ENCODE data around the gene CFAP61. TPM values are rescaled to one million over a fixed set of nuclear protein-coding genes. Genes with fewer than 3 reads are reported as not detected.

CFAP61 gene
- polyA plus RNA-seq, 3 donors: 3.3 to 4.9 (median 4.3) TPM

GRCh38 chr20:20251317-20251716 is 199.0 kb downstream of the CFAP61 start:
- no peak for DNase-seq (ENCODE audit: extremely low read depth in 1 of 11, low read depth in 9 of 11, low spot score in 4 of 11)

GRCh38 chr20:20251836-20252235 is 199.5 kb downstream of the CFAP61 start:
- DNase-seq (ENCODE audit: extremely low read depth in 1 of 11, low read depth in 9 of 11, low spot score in 4 of 11): peak in 1 of 11 donors; percentile 7

- no peak for DNase-seq (ENCODE audit: extremely low read depth in 1 of 11, low read depth in 9 of 11, low spot score in 4 of 11)
Observed at GRCh38 chr20:20253039-20253743, 200.9 kb downstream of the CFAP61 start.

- no peak for DNase-seq (ENCODE audit: extremely low read depth in 1 of 11, low read depth in 9 of 11, low spot score in 4 of 11)
Observed at GRCh38 chr20:20253744-20254330, 201.5 kb downstream of the CFAP61 start.

- DNase-seq (ENCODE audit: extremely low read depth in 1 of 11, low read depth in 9 of 11, low spot score in 4 of 11): no peak
Observed at GRCh38 chr20:20255099-20255498, 202.8 kb downstream of the CFAP61 start.

- DNase-seq (ENCODE audit: extremely low read depth in 1 of 11, low read depth in 9 of 11, low spot score in 4 of 11): no peak
Observed at GRCh38 chr20:20259533-20259932, 207.2 kb downstream of the CFAP61 start.

- no peak for DNase-seq (ENCODE audit: extremely low read depth in 1 of 11, low read depth in 9 of 11, low spot score in 4 of 11)
Observed at GRCh38 chr20:20261159-20261558, 208.8 kb downstream of the CFAP61 start.

- DNase-seq (ENCODE audit: extremely low read depth in 1 of 11, low read depth in 9 of 11, low spot score in 4 of 11): no peak
Observed at GRCh38 chr20:20265210-20265609, 212.9 kb downstream of the CFAP61 start.

- DNase-seq (ENCODE audit: extremely low read depth in 1 of 11, low read depth in 9 of 11, low spot score in 4 of 11): no peak
Observed at GRCh38 chr20:20266552-20266951, 214.2 kb downstream of the CFAP61 start.

- DNase-seq (ENCODE audit: extremely low read depth in 1 of 11, low read depth in 9 of 11, low spot score in 4 of 11): no peak
Observed at GRCh38 chr20:20267685-20268370, 215.5 kb downstream of the CFAP61 start.

- no peak for DNase-seq (ENCODE audit: extremely low read depth in 1 of 11, low read depth in 9 of 11, low spot score in 4 of 11)
Observed at GRCh38 chr20:20271271-20271670, 218.9 kb downstream of the CFAP61 start.

- DNase-seq (ENCODE audit: extremely low read depth in 1 of 11, low read depth in 9 of 11, low spot score in 4 of 11): no peak
Observed at GRCh38 chr20:20272686-20273085, 220.4 kb downstream of the CFAP61 start.

GRCh38 chr20:20273286-20273685 is 221.0 kb downstream of the CFAP61 start:
- no peak for DNase-seq (ENCODE audit: extremely low read depth in 1 of 11, low read depth in 9 of 11, low spot score in 4 of 11)

GRCh38 chr20:20274821-20275220 is 222.5 kb downstream of the CFAP61 start:
- no peak for DNase-seq (ENCODE audit: extremely low read depth in 1 of 11, low read depth in 9 of 11, low spot score in 4 of 11)

- DNase-seq (ENCODE audit: extremely low read depth in 1 of 11, low read depth in 9 of 11, low spot score in 4 of 11): no peak
Observed at GRCh38 chr20:20275636-20276035, 223.3 kb downstream of the CFAP61 start.

- DNase-seq (ENCODE audit: extremely low read depth in 1 of 11, low read depth in 9 of 11, low spot score in 4 of 11): no peak
Observed at GRCh38 chr20:20276811-20277530, 224.6 kb downstream of the CFAP61 start.

GRCh38 chr20:20277894-20278335 is 225.6 kb downstream of the CFAP61 start:
- DNase-seq (ENCODE audit: extremely low read depth in 1 of 11, low read depth in 9 of 11, low spot score in 4 of 11): no peak

GRCh38 chr20:20286061-20286460 is 233.7 kb downstream of the CFAP61 start:
- no peak for DNase-seq (ENCODE audit: extremely low read depth in 1 of 11, low read depth in 9 of 11, low spot score in 4 of 11)

- DNase-seq (ENCODE audit: extremely low read depth in 1 of 11, low read depth in 9 of 11, low spot score in 4 of 11): no peak
Observed at GRCh38 chr20:20289331-20289730, 237.0 kb downstream of the CFAP61 start.

GRCh38 chr20:20292472-20292871 is 240.1 kb downstream of the CFAP61 start:
- DNase-seq (ENCODE audit: extremely low read depth in 1 of 11, low read depth in 9 of 11, low spot score in 4 of 11): no peak
